GM13976 (cell line): ENCODE data around the gene LAP3.

Source experiments
- DNase-seq: peaks from one replicate; pipeline ENCODE4 v3.0.0; 2012; ENCODE audit warnings: low spot score
- CTCF ChIP-seq: IDR thresholded peaks from 2 replicates; pipeline ENCODE4 v1.5.1; 2012; ENCODE audit warnings: borderline replicate concordance, mild to moderate bottlenecking; ENCODE audit not compliant: insufficient read depth; ENCODE audit errors: extremely low read depth, missing control alignments, control extremely low read depth
- in situ Hi-C: fragments of 300-500 bp; cut with MboI; formaldehyde crosslinking; loops from one replicate; pipeline ENCODE4 v1.12.0; 2022; ENCODE audit warnings: low sequenced_read_pairs, mixed read lengths, inconsistent platforms; ENCODE audit not compliant: unreplicated experiment

LAP3 gene

GRCh38 chr4:17654701-17655100 lies 77.7 kb downstream of the LAP3 start:
- DNase-seq, result no peak
- no peak for TF ChIP-seq CTCF
- in situ Hi-C loops, result no loop called here

- in situ Hi-C loops, result no loop called here
- no peak for DNase-seq
- TF ChIP-seq CTCF, result no peak
Observed at GRCh38 chr4:17657090-17657489, 80.1 kb downstream of the LAP3 start.
